Measurements from ENCODE around the gene CASQ2.

The CASQ2 gene

GRCh38 chr1:115671176-115671934 is 97.2 kb downstream of the CASQ2 start:
- no peak for DNase-seq (ENCODE audit: low spot score)
- no peak for TF ChIP-seq CTCF (IDR thresholded peaks at IDR 0.05; ENCODE audit: extremely low read depth, missing control alignments)

- no peak for TF ChIP-seq CTCF (IDR thresholded peaks at IDR 0.05; ENCODE audit: extremely low read depth, missing control alignments)
- no peak for DNase-seq (ENCODE audit: low spot score)
Observed at GRCh38 chr1:115670476-115671175, 97.9 kb downstream of the CASQ2 start.

- no peak for TF ChIP-seq CTCF (IDR thresholded peaks at IDR 0.05; ENCODE audit: extremely low read depth, missing control alignments)
- DNase-seq (ENCODE audit: low spot score): no peak
Observed at GRCh38 chr1:115669886-115670285, 98.6 kb downstream of the CASQ2 start.

- no peak for DNase-seq (ENCODE audit: low spot score)
Observed at GRCh38 chr1:115669002-115669673, 99.4 kb downstream of the CASQ2 start.

DNA sequence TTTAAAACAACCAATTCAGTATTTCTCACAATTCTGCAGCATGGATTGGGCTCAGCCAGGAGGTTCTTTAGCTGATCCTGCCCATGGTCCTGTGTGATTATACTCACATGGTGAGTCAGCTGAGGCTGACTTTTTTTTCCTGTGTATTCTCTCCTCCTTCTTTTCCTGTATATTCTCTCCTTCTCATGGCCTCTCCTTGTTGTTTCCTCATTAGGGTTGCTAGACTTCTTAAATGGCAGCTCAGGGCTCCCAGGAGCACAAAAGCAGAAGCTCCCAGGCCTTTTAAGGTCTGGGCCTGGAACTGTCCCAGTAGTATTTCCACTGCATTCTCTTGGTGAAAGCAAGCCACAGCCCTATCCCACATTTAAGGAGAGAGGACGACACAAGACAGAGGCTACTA is 99.9 kb downstream of the CASQ2 start:
- TF ChIP-seq CTCF (IDR thresholded peaks at IDR 0.05; ENCODE audit: extremely low read depth, missing control alignments): no peak
- no peak for DNase-seq (ENCODE audit: low spot score)

More at GRCh38 chr1:115669002-115669673, 99.4 kb downstream of the CASQ2 start:
- TF ChIP-seq CTCF (IDR thresholded peaks at IDR 0.05; ENCODE audit: extremely low read depth, missing control alignments): no peak

- no peak for DNase-seq (ENCODE audit: low spot score)
- TF ChIP-seq CTCF (IDR thresholded peaks at IDR 0.05; ENCODE audit: extremely low read depth, missing control alignments): no peak
Observed at GRCh38 chr1:115666702-115667101, 101.8 kb downstream of the CASQ2 start.

- TF ChIP-seq CTCF (IDR thresholded peaks at IDR 0.05; ENCODE audit: extremely low read depth, missing control alignments): no peak
- no peak for DNase-seq (ENCODE audit: low spot score)
Observed at GRCh38 chr1:115666206-115666605, 102.3 kb downstream of the CASQ2 start.
